ENCODE results near the gene SLC6A2.

- no peak for TF ChIP-seq POLR2A (IDR thresholded peaks at IDR 0.05; ENCODE audit: low read depth, low read length)
- no peak for TF ChIP-seq TAF1 (IDR thresholded peaks at IDR 0.05; ENCODE audit: low read depth, low read length)
- TF ChIP-seq POLR2AphosphoS5 (IDR thresholded peaks at IDR 0.05; ENCODE audit: low read depth, low read length): no peak
- TF ChIP-seq SPI1 (IDR thresholded peaks at IDR 0.05; ENCODE audit: low read depth, low read length): no peak
Observed at GRCh38 chr16:55642611-55643010, 13.2 kb upstream of the SLC6A2 start.
